Kidney tubule cell (primary cell): ENCODE results near the gene ATP8B4.

Experiments used
- DNase-seq: peaks from one replicate; pipeline ENCODE4 v3.0.0-alpha.2; 2018; ENCODE audit warnings: low spot score

Gene ATP8B4

DNA sequence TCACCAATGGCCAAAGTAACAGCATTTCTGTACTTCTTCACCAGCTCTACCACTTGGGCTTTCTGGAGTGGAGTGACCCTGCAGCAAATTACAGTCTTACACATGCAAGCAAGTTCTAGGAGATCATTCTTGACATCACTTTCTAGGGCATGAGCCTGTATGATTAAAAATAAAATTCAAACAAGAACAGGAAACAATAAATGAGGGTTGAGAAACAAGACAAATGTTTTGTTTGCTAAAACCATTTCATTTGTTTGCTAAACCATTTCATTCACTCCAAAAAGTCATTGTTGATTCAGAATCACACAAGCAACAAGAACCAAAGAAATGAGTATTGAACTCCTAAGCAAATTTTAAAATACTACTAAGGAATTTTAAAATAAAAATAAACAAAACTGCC, 220.9 kb downstream of the ATP8B4 start:
- DNase-seq, result no peak

DNA sequence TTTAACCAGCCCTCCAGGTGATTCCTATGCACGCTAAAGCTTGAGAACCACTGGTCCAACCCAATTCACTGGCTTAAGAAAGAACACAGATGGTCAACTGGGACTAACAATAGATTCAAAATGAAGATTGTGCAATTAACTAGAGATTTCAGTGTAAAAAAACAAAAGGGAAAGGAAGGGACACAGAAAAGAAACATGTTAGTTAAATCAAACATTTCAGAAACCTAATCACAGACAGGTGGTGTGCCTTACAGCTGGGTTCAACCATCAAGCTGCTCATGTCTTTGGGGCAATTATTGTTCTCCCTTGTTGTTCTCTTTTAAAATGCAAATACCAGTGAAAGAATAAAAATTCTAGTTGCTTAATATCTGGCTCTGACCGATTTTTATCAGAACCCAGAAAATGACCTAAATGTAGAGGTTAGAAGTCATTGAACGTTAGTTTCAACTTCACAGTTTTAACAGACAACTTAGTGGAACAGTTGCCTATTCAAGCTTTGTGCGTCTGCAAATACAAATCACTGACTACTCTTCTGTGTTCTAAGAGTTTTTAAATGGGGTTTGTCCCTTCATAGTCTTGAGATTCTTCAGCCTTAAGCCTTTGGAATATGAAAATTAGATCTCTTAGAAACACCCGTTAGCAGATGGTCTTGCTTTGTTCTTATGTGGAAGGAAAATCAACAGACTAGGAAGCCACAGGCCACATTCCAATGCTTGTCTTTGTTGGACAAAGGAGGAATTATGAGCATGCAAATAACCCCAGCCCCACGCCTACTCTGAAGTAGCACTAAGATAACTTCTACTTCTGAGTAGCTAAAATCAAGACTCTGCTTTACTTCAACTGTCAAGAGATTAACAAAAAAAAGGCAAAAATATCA, 223.4 kb downstream of the ATP8B4 start:
- DNase-seq, result no peak

DNA sequence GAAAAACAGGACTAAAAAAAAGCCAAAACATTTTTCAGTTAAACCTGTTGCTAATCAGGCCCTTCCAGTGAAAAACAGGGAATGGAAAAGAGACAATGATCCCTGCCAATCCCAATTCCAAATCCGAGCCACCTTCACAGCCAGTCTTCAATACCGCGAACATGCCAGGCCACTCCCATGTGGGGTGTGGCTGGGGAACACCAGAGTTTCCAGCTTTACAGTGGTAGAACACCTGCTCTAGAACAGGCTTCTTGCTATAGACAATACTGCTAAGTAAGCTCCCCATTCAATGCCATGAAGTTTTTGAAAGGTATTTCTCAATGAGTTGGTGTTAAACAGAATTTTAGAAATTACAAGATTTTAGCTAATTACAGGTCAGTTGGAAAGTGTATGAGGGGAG, 228.3 kb downstream of the ATP8B4 start:
- no peak for DNase-seq

DNA sequence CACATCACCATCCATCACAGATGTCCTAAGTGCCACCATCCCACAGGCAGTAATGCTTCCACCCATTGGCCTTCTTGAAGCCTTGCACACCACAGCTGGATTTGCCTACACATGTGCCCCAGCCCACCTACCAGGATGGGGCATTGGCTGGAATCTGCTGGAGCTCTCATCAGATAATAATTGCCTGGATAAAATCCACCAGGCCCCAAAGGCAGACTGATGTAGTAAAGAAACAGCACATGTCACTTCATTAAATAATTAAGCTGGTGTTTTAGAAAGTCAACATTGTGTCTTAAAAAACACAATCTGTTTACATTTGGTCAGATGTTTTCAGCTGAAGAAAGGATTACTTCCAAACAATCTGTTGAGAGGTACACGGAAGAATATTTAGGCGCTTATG, 229.5 kb downstream of the ATP8B4 start:
- no peak for DNase-seq

DNA sequence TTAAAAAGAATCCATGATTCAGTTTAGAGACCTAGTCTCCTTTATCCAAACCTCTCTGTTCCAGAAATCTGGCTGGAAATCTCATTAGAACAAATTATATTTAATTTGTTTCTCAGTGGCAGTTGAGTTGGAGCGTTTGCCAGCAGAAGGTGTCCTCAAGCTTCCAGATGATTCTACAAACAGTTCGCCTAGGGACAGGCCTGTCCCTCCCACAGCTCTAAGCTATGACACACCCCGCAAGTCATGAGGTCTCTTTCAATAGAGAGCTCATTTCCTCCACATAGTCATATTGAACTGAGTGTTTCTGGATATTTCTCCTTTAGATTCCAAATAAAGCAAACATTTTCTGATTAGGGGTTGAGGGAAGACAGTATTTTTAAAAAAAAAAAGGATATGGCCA, 230.3 kb downstream of the ATP8B4 start:
- no peak for DNase-seq

DNA sequence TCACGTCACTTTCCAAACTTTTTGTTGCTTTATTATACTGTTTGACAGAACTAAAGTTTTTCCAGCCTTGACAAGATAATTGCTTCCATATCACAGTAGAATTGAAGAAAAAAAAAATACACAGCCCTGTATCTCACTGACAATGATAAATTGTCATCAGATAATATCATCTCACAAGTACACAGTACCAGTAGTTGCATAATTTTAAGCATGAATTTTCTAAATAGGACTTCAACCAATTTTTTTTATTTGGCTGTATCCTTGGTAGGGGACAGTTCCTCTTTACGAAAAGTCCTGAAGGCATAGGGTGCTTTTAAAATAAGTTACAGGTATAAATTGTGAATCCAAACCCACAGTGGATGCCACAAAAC, 230.7 kb downstream of the ATP8B4 start:
- DNase-seq, result no peak

DNA sequence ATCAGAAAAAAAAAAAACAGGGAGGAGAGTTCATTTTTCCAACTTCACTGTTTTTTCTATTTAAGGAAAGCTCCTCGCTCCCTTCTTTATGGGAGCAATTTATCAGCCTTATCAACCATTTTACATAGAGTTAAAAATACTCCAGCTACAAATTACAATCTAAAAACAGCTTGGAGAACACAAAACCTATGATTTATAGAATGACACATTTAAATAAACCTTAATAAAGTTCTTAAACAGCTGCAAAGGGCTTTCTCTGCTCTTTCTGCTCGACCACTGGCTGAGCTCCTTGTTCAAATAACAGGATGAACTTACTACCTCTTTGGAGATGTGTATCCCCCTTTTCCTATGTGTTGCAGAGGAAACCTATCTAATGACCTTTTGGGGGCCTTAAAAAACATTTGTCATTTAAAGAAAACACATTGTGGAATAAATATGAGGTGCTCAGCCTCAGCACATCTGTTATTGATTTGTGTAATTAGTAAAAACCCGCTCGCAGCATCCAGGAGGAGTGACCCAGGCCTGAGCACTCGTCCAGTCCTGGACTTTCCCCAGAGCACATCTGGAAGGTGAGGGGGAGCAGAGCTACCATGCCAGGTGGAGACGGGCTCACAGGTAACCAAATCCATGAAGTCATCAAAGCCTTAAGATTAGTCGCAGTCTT, 231.2 kb downstream of the ATP8B4 start:
- DNase-seq, result no peak

DNA sequence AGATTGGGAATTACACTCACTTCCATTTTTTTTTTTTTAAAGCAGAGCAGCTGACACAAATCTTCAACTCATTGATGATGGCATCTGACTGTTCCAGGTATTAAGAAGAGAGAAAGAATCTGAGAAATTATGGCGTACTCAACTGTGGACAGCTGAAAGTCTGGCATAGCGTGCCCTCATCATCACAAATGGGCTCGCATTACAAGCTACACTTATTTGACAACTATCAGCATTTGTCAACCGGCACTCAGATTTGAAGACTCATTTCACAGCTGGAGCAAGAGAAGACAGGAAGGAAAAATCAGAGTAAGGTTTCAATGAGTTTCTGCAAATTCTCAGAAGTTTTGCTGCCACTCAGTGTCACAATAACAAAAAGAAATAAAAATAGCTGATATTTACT, 235.9 kb downstream of the ATP8B4 start:
- DNase-seq, result no peak

DNA sequence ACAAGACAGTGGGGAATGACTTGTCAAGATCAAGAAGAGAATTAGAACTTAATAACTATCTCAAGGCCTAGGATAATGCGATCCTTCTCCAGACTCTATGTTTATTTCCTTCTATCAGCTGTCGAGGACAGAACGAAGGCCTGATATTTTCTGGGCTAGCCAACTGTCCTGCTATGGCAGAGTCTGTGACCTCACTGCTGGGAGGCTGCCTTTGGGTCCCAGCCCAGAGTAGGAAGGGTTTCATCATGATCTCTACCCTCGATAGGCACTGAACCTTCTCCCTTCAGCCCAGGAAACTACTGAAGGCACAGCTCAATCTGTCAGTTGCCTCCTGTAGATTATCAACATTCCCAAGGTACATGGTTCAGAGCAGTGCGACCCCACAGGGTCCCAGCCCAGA, 237.2 kb downstream of the ATP8B4 start:
- no peak for DNase-seq

DNA sequence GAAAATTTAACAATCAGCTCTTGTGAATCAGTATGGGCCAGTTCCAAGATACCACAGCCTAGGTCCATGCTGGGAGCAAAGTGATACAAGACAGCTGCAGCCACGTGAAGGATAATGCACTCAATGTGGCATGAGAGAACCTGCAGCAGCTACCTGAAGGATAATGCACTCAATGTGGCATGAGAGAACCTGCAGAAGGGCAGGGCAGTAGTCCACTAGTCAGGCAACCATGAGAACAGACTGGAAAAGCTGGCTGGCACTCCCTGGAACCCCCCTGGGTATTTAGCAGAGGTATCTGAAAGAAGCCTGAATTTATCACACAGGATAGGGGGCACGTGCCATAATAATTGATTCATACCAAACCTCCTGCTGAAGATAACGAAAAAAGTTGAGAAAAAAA, 237.6 kb downstream of the ATP8B4 start:
- DNase-seq, result no peak

DNA sequence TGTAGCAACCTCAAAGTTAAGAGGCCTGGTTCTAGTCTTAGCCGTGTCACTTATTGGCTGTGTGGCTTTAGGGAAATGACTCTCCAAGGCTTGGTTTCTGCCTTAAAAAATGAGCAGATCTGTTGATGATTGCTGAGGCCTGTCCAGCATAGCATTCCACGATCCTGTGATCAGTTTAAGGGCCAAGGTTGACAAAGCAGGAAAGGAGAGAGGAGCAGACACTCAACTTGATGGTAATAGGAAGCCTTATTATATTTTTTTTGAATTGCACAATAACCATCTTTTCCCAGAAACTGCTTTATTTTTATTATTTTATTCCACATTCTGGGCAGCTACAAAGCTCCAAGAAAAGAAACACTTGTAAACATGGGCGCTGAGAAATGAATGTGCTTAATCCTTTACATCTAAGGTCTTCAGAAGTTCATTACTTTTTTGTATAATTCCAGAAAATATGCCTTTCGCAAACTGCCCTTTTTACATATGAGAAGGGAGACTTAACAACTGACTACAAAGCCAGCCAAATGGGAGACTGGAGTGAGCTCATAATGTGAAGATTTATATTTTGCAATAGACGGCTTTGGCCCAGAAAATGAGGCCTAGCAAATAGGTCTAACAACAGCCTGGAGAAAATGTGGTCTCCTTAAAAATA, 241.0 kb downstream of the ATP8B4 start:
- no peak for DNase-seq

DNA sequence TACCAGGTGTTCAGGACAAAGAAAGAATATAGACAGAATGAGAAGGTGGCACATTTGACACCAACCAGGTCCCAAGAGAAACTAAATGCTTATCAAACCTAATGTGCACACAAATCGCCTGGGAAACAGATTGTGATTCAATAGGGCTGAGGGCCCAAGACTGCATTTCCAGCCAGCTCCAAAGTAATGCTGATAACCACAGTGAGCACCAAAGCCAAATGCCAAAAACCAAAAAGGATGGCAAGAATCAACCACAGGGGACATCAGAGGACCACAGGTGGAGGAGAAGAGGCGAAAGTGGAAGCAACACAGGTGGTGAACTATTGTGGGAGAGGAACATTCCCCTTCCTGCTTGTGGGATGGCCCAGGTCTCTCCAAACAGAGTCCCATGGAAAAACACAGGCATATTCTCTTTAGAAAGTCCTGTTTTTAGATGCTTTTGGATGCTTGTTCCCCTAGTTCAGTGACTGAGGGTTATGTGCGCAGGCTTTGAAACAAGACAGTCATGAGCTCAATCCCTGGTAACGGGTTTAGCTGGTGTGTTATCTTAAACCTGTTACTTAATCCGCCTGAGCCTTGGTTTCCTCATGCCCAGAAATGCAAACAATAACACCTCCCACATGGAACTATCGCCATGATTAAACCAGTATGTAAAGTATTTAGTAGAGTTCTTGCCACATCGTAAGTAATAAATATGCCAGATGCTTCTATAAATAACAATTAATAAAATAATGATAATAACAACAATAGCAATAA, 241.7 kb downstream of the ATP8B4 start:
- no peak for DNase-seq

DNA sequence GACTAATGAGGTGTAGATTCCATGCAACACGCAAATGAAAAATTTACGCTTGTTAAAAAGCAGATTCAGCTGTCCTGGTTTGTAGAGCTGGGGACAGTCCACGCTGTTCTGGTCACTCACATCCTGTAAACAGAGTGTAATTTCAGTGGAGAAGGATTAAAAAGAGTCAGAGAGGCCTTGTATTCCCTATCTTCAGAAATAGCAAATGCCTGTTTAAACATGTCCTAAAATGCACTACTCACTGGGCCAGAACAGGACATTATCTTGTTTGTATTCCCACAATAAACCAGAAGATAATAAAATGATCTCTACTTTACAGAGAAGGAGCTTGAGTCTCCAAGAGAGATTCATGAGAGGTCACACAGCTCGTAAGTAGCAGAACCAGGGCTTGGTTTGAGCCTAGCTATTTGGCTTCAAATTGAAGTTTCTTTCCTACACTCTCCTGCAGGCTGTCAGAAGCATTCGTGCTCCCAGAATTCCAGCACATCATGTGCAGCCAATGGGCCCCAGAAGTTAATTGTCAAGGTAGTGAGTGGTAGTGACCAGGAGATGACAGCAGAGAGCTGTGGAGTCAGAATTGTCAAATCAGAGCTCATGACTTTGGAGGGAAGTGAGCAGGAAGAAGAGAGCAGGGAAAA, 242.5 kb downstream of the ATP8B4 start:
- peak; percentile 10 for DNase-seq

DNA sequence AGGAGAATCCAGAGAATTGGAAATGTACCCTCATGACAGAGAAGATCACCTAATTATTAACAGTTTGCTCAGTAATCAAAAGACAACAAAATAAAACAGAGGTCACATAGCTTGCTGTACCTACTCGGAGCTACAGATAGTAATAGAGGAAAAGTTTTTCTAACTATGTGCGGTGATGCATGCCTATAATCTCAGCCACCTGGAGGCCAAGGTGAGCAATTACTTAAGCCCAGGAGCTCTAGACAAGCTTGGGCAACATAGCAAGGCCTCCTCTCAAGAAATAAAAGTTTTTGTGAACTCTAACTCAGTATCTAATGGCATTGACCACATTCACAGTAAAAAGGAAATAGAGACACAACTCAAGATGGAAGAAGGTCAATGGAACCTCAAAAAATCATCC, 243.6 kb downstream of the ATP8B4 start:
- DNase-seq, result peak; percentile 33

DNA sequence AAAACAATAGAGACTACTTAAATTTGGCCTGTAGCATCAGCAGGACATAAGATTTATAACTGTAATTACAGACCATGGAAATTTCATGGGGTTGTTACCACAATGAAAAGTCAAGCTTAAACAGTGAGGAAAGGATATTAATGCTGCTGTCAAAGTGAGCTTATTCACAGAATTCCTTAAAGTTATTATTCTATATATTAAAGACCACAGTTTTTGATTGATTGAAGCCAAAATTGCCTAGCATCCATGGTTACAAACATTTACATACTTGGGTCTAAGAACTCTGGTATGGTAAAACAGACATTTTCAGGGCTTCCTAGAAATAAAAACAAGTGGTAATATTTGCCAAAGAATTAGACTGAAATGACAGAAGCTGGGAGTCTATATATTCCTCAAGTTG, 248.6 kb downstream of the ATP8B4 start:
- no peak for DNase-seq

DNA sequence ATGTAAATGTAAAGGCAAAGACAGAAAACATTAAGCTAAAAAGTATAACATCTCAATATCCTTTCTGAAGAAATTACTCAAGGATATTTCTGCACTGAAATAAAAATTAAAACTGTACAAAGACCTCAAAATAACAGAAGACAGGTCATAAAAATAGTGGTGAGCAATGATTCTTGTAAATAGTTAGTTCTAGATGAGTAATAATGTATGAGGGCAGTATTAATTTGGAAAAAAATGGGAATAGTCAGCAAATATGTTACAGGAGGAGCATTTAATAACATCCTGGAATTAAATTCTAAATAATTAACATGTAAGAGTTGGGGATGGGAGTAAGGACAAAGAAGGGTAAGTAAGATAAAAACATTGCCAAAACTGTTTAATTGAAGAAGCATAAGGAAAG, 250.7 kb downstream of the ATP8B4 start:
- no peak for DNase-seq

DNA sequence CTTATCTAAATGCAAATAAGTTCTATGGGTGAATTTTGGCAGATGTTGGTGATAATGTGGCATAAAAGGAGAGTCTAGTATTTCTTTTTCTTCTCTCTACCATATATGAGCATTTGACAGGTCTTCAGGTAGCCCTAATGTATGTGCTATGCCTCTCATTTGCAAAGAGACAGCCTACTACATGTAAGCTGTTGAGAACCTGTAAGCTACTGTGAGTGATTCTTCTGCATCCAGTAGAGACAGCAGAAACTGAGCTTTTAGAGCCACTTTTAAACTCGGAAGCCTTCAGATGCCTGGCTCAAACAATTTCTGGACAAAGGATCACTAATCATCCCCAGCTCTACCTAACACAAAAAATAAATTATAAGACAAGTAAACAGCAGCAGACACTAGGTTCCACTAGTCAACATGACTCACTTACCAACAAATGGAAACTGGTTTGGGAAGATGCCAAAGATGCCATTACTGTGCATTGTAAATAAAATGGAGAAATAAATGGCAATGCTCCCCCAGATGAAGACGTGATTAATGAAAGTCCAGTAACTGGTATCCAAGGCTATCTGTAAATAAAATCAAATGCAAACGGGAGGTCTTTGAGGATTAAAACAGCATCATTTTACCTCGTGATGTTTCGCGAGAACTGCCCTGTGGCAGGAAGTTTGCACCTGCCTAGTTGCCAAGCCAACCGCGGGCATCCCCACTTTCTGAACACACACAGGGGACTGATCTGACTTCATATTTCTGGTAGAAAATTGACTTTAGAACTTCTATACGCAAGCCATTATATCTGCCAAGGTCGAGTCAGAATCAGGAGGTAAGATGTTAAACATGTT, 252.9 kb downstream of the ATP8B4 start:
- DNase-seq, result peak; percentile 15

DNA sequence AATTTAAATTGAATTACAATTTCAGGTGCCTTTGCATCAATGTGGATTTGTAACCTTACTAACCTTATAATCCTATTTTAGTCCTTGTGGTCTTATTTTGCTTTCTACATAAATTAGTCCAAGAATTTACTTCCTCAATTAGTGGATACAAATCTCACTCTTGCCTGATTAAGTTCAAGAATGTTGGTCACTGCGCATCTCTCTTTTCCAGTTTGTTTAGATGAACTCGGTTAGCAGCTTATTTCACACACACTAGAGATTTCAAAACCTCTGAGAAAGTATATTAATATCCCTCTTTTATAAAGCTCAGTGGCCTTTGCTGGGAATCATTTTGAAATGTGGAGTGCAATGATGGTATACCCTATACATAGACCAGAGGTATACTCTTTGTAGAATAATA, 254.8 kb downstream of the ATP8B4 start:
- DNase-seq, result no peak

DNA sequence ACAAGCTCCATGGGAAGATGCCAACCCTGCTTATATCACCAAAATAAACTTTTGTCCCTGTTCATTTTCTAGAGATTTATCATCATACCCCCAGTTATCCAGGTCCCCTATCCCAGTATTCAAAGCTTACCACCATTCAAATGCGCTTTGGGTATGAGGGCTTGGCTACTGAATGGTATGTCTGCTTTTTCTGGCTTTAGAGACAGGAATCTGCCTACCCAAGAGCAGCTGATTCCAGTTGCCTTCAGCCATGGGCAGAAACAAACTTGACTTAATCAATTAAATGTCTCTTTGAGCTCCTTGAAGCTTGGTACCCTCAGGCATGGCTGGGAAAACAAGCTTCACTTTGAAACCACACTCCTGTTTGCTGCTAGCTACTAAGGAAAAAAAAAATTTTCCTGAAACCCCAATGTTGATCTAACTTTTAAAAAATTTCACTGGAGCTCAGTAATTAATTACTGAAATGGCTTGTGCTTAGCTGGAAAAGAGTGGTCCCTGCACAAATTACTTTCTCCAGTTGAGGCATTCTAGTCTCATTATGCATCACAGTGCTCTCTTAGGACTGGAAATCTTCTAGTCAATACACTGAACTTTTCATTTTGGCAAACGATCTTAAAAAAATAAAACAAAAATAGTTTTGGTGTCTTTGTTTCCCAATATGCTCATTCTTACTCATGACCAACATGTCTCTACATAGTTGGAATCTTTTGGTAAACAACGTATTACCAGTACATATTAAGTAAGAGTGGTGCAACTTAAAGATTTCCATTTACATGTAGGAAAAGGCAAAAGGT, 255.4 kb downstream of the ATP8B4 start:
- no peak for DNase-seq

DNA sequence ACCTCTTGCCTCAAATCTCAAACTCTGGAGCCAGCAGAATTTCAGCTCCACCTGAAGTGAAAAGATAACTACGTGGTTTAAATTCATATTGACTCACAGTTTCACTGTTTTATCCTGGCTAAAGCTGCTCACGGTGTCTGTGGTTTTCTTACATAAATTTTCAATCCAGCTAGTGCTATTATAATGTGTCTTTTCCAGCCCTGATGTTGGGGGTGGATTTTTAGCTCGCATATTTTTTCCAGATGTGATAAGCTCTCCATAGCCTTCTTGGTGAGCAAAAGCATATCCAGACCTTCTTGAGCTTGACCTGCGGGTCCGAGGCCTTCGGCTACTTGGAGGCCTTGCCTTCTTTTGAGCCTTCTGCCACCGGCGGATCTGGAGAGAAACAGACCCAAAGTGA, 258.9 kb downstream of the ATP8B4 start:
- no peak for DNase-seq
